Caco-2 (cell line): ENCODE measurements around the gene RAB12. TPM values are rescaled to one million over a fixed set of nuclear protein-coding genes. Genes with fewer than 3 reads are reported as not detected.
"Not testable (repeated sequence)": the region's sequence is repeated elsewhere in the genome, so short reads cannot be mapped to it uniquely, and the experiment has no call there.

Experiments used
- BruUV-seq: library from RNA; stranded (reverse); fragments of 400-500 nt; replicated peaks from 2 replicates; lab custom pipeline; 2021; lab: Mats Ljungman, UMichigan
- CTCF ChIA-PET: fragments of 300-600 bp; sonication (Branson Sonifier 250); formaldehyde crosslinking; loops from one replicate; lab custom pipeline; 2022; ENCODE audit warnings: antibody characterized with exemption; lab: Charles Lee
- POLR2A ChIA-PET: fragments of 300-600 bp; sonication (Branson Sonifier 250); formaldehyde crosslinking; loops from one replicate; lab custom pipeline; 2022; ENCODE audit warnings: antibody characterized with exemption; lab: Charles Lee
- DNase-seq, 2 experiments: peaks; one replicate each; pipeline versions ENCODE4 v3.0.0 to v3.0.0-alpha.2; 2020 to 2022
- H3K27me3 ChIP-seq: replicated peaks from 2 replicates; pipeline ENCODE4 v1.6.0; 2011; ENCODE audit warnings: low read length; ENCODE audit not compliant: control insufficient read depth, insufficient read depth
- H3K36me3 ChIP-seq: 2 replicates; pipeline ENCODE4 v1.5.1; 2011; ENCODE audit warnings: low read length; ENCODE audit not compliant: control insufficient read depth, insufficient read depth
- H3K4me1 ChIP-seq: fragments of 250-450 bp; sonication (Bioruptor Pico); 2 replicates; pipeline ENCODE4 v1.5.1; 2020; ENCODE audit warnings: mild to moderate bottlenecking
- H3K4me3 ChIP-seq: 2 replicates; pipeline ENCODE4 v1.5.1; 2011; ENCODE audit warnings: low read depth, mild to moderate bottlenecking, control low read depth, low read length
- H3K9me3 ChIP-seq: fragments of 250-450 bp; sonication (Bioruptor Pico); 2 replicates; pipeline ENCODE4 v1.5.1; 2020; ENCODE audit warnings: mild to moderate bottlenecking, moderate library complexity
- H3K27ac Mint-ChIP-seq: one replicate; pipeline ENCODE4 v1.8.0; 2022; ENCODE audit warnings: mixed read lengths; ENCODE audit not compliant: unreplicated experiment
- H3K27me3 Mint-ChIP-seq: one replicate; pipeline ENCODE4 v1.8.0; 2022; ENCODE audit warnings: mixed read lengths; ENCODE audit not compliant: insufficient read depth, unreplicated experiment
- H3K36me3 Mint-ChIP-seq: one replicate; pipeline ENCODE4 v1.8.0; 2022; ENCODE audit warnings: mild to moderate bottlenecking, mixed read lengths; ENCODE audit not compliant: insufficient read depth, unreplicated experiment
- H3K4me1 Mint-ChIP-seq: one replicate; pipeline ENCODE4 v1.8.0; 2022; ENCODE audit warnings: low read depth, mixed read lengths; ENCODE audit not compliant: unreplicated experiment
- H3K4me3 Mint-ChIP-seq: one replicate; pipeline ENCODE4 v1.8.0; 2022; ENCODE audit warnings: mild to moderate bottlenecking, moderate library complexity, mixed read lengths; ENCODE audit not compliant: unreplicated experiment
- H3K9me3 Mint-ChIP-seq: one replicate; pipeline ENCODE4 v1.8.0; 2022; ENCODE audit warnings: mixed read lengths; ENCODE audit not compliant: unreplicated experiment
- intact Hi-C: fragments of 100-400 bp; cut with micrococcal nuclease; formaldehyde crosslinking; loops from one replicate; pipeline ENCODE4 v1.10.0; 2022; ENCODE audit not compliant: unreplicated experiment
- total RNA-seq: library from RNA; stranded (reverse); gene quantifications from 2 replicates; pipeline ENCODE4 v1.2.3, GENCODE V29; 2022
- TF ChIP-seq, protein P1 (sequence below), 2 experiments: fragments of 200-600 bp in 1 of 2; IDR thresholded peaks; 1 replicate in 1 of 2; 2 replicates in 1 of 2; pipeline versions ENCODE4 v1.5.1 to v1.8.0; 2011 to 2022; ENCODE audit warnings: antibody characterized with exemption in 1 of 2, control low read depth in 1 of 2, inconsistent platforms in 1 of 2, low read depth in 1 of 2, low read length in 1 of 2, mild to moderate bottlenecking in 1 of 2, moderate library complexity in 1 of 2; ENCODE audit not compliant: insufficient read depth in 1 of 2, severe bottlenecking in 1 of 2, unreplicated experiment in 1 of 2

The RAB12 gene
- total RNA-seq, 1 experiment from 2014 or later, result 42.8 TPM

DNA sequence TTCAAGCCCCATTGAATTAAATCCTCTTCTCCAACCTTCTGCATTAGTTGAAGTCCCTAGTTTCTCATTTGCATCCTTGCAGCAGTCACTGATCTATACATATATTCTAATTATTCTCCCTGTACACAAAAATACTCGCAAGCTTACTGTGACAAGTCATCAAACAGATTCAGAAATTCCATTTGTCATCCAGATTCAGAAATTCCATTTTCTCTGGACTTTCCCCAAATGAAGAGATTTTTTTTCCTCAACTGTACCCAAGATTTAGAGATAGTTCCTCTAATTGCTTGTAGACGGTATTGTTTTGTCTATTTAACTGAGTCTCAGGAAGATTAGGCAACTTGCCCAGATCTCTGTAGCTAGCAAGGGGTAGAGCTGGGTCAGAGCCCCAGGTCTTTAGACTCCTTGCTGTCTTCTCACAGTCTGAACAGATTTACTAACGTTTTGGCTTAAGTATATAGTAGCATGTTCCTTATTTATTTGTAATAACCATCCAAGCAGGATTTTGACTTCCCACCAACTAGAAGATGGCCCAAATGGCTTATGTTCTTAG lies 34.2 kb downstream of the RAB12 start:
- ChIA-PET POLR2A (no interaction called here), CTCF (no interaction called here)
- intact Hi-C loops, result no loop called here
- peaks cover 10% of the 10 kb centered on the region for H3K9me3 Mint-ChIP-seq
- Histone ChIP-seq H3K4me3 (no peak overlapping the region), H3K36me3 (no peaks in the 10 kb centered on the region), H3K27me3 (no peaks in the 10 kb centered on the region), H3K9me3 (no peaks in the 10 kb centered on the region), H3K4me1 (no peaks in the 10 kb centered on the region)
- H3K27me3 Mint-ChIP-seq, result no peaks in the 10 kb centered on the region
- H3K4me1 Mint-ChIP-seq, result no peaks in the 10 kb centered on the region
- no peak overlapping the region for H3K4me3 Mint-ChIP-seq
- peaks cover 31% of the 10 kb centered on the region for H3K36me3 Mint-ChIP-seq
- no peak for DNase-seq
- TF ChIP-seq, protein P1, sequence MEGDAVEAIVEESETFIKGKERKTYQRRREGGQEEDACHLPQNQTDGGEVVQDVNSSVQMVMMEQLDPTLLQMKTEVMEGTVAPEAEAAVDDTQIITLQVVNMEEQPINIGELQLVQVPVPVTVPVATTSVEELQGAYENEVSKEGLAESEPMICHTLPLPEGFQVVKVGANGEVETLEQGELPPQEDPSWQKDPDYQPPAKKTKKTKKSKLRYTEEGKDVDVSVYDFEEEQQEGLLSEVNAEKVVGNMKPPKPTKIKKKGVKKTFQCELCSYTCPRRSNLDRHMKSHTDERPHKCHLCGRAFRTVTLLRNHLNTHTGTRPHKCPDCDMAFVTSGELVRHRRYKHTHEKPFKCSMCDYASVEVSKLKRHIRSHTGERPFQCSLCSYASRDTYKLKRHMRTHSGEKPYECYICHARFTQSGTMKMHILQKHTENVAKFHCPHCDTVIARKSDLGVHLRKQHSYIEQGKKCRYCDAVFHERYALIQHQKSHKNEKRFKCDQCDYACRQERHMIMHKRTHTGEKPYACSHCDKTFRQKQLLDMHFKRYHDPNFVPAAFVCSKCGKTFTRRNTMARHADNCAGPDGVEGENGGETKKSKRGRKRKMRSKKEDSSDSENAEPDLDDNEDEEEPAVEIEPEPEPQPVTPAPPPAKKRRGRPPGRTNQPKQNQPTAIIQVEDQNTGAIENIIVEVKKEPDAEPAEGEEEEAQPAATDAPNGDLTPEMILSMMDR (IDR thresholded peaks at IDR 0.05; ENCODE audit: insufficient read depth in 1 of 2, low read depth in 1 of 2, low read length in 1 of 2, severe bottlenecking in 1 of 2, unreplicated experiment in 1 of 2), result no peak
- no TSS peak for BruUV-seq
- no peak overlapping the region for H3K27ac Mint-ChIP-seq

DNA sequence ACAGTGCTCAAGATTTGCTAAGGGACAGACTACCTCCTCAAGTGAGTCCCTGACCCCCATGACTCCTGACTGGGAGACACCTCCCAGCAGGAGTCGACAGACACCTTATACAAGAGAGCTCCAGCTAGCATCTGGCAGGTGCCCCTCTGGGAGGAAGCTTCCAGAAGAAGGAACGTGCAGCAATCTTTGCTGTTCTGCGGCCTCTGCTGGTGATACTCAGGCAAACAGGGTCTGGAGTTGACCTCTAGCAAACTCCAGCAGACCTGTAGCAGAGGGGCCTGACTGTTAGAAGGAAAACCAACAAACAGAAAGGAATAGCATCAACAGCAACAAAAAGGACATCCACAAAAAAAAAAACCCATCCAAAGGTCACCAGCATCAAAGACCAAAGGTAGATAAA lies 38.1 kb downstream of the RAB12 start:
- POLR2A ChIA-PET, H3K27ac Mint-ChIP-seq, H3K36me3 ChIP-seq, H3K4me1 Mint-ChIP-seq, H3K9me3 ChIP-seq, H3K36me3 Mint-ChIP-seq, CTCF ChIA-PET, H3K4me1 ChIP-seq, H3K27me3 Mint-ChIP-seq, H3K4me3 Mint-ChIP-seq, DNase-seq, H3K9me3 Mint-ChIP-seq, H3K27me3 ChIP-seq, H3K4me3 ChIP-seq, BruUV-seq, intact Hi-C loops: not testable (repeated sequence)

DNA sequence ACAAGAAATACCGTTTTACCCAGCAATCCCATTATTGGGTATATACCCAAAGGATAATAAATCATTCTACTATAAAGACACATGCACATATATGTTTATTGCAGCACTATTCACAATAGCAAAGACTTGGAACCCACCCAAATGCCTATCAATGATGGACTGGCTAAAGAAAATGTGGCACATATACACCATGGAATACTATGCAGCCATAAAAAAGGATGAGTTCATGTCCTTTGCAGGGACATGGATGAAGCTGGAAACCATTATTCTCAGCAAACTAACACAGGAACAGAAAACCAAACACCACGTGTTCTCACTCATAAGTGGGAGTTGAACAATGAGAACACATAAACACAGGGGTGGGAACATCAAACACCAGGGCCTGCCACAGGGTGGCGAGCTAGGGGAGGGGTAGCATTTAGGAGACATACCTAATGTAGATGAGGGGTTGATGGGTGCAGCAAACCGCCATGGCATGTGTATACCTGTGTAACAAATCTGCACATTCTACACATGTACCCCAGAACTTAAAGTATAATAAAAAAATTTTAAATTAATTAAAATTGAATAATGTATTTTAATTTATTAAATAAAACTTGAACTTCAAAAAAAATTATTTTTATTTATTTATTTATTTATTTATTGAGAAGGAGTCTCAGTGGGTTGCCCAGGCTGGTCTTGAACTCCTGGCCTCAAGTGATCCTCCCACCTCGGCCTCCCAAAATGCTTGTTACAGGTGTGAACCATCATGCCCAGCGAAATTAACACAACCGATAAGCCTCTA lies 42.4 kb downstream of the RAB12 start:
- H3K4me1 Mint-ChIP-seq, CTCF ChIA-PET, H3K36me3 Mint-ChIP-seq, H3K4me3 ChIP-seq, H3K27me3 ChIP-seq, H3K9me3 Mint-ChIP-seq, POLR2A ChIA-PET, H3K27me3 Mint-ChIP-seq, H3K36me3 ChIP-seq, H3K4me1 ChIP-seq, BruUV-seq, H3K4me3 Mint-ChIP-seq, H3K27ac Mint-ChIP-seq, H3K9me3 ChIP-seq, DNase-seq: not testable (repeated sequence)
- intact Hi-C loops, result loop anchor here (5.0 kb wide), 1 partner anchor 51 kb away; no protein-coding TSS in a partner anchor
